ENCODE results near the gene CCDC112.
"Not testable (repeated sequence)": the region's sequence is repeated elsewhere in the genome, so short reads cannot be mapped to it uniquely, and the experiment has no call there.

The CCDC112 gene

DNA sequence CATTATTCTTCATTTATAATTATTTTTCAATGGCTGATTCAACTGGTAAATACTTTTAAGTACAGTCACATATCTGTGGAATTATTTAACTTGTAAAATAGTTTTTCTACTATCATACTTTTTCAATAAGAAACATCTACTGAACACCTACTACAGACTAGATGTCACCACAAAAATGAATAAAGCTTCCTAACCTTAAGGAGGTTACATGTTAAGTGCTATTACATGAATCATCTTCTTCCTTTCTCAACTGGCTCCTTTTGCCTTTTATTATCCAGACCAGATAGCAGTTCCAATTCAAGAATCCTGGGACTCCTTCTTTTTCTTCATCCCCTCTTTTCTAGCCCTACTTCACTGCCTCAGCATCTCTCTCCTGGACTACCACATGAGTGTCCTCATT is 38.5 kb downstream of the CCDC112 start:
- DNase-seq, result no peak

DNA sequence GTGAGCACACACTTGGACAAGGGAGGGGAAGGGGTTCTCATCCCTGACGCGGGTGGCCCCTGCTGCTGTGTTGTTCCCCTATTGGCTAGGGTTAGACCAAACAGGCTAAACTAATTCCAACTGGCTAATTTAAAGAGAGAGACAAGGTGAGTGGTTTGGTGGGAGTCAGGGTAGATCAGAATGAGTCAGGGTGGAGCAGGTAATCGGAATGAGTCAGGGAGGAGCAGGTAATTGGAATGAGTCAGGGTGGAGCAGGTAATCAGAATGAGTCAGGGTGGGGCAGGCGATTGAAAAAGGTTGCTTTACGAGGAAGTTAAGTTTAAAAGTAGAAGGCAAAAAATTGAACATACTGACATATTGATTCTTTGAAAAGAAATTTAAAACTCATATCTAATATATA is 47.1 kb downstream of the CCDC112 start:
- DNase-seq, result not testable (repeated sequence)

GRCh38 chr5:115246361-115246991 is 50.0 kb downstream of the CCDC112 start:
- peak; percentile 56 to 76 for DNase-seq

GRCh38 chr5:115243412-115243811 is 53.0 kb downstream of the CCDC112 start:
- no peak for DNase-seq

DNA sequence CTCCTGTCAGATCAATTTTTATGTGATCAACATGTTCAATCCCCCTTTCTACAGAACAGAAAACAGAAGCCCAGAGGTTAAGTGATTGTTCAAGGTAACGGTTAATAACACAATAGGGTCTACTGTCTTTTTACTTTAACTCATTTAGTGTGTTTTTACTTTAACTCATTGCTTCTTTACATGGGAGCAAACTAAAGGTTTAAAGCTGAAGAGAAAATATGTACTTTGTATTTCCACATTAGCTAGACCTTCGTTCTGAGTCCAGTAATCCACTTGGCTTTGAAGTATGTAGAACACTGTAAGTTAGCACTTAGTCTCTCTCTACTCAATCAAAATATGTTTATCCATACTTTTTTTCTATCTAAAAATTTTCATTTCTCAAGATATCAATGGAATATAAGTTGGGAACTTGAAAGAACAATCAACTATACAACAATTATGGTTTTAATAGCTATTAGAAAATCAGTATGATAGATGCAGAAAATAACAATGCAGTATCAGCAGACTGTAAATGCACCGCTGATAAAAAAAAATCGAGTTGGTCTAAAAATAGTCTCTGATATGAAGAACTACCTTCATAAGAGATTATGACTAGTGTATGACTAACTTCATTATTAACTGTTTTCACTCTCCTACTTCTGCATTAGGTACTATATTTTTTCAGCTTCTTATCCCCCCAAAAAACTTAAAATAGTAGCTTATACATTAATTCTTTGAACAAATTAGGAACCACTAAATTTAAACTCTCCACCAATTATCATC is 54.4 kb downstream of the CCDC112 start:
- DNase-seq, result no peak

DNA sequence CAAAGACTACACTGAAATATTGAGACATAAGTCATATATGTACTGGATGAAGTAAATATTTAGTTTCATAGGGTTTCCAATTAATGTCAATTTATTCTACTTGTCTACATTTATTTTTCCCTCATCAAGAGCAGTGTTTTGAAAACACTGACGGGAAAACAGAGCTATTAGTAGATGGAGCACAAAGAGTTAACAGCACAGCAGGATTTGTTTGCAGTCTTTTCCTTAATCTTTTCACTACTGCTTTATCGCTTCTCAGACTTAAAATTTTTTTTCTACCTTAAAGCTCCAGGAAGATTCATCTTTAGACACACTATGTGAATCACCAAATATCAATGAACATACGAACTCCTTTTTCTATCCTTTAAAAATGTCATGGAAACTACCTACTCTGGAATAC is 59.4 kb downstream of the CCDC112 start:
- no peak for DNase-seq

DNA sequence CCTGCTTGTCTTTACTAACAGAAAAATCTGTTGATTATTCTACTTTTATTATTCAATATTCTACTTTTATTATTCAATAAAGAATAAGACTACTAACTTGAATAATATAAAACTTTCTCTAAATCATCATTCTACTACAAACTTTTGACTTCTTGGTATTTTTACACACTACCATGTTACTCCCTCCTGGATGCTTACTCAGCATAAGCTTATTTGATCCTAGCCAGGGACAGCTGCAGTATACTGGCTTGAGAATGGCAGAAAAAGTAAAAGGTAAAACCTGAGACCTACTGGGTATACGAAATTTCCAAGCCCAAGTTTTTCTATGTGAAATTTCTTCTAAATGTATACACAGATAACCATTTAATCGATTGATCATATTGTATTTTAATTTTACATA is 59.9 kb downstream of the CCDC112 start:
- DNase-seq, result no peak

- no peak for DNase-seq
Observed at GRCh38 chr5:115231598-115231997, 64.9 kb downstream of the CCDC112 start.

GRCh38 chr5:115229606-115230005 is 66.8 kb downstream of the CCDC112 start:
- no peak for DNase-seq

DNA sequence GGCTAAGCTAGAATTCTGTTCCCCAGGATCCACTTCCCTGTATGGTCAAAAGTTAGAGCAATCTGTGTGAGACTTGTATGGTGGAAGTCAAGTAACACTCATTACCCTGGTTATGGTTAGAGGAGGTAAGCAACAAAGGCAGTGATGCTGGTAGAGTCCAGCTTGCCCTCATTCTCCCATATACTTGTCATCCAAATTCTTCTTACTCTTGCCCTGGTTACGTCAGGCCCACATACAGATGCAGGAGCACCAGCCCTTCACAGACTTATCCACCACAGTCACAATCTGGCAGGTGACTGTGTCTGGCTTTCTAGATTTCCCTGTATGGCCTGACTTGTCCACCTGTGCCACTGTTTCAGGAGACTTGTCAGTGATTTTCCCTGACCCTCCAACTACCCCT is 69.2 kb downstream of the CCDC112 start:
- no peak for DNase-seq
